Sigmoid colon (tissue), 4 donors: ENCODE measurements around the gene TSPOAP1.

Experiments
- CTCF ChIP-seq, 4 experiments: fragments of 450-650 bp in 3 of 4; fragments of 200-600 bp in 1 of 4; IDR thresholded peaks; one replicate each; pipeline ENCODE4 v1.5.1; 2016 to 2019; ENCODE audit warnings: antibody characterized with exemption in 4 of 4, mild to moderate bottlenecking in 3 of 4, moderate library complexity in 2 of 4
- EP300 ChIP-seq, 4 donors: sonication (generic); formaldehyde crosslinking; IDR thresholded peaks; one replicate each; pipeline ENCODE4 v1.6.1; 2017; ENCODE audit warnings: antibody characterized with exemption in 4 of 4
- POLR2A ChIP-seq, 2 donors: fragments of 450-650 bp; IDR thresholded peaks; one replicate each; pipeline ENCODE4 v1.6.1; 2016; ENCODE audit warnings: antibody characterized with exemption in 2 of 2, mild to moderate bottlenecking in 2 of 2, moderate library complexity in 2 of 2
- POLR2AphosphoS5 ChIP-seq, 4 donors: sonication (generic); formaldehyde crosslinking; IDR thresholded peaks; one replicate each; pipeline ENCODE4 v1.6.1; 2017; ENCODE audit warnings: antibody characterized with exemption in 4 of 4

- TF ChIP-seq CTCF (IDR thresholded peaks at IDR 0.05) (no peak), POLR2AphosphoS5 (IDR thresholded peaks at IDR 0.05) (no peak), POLR2A (IDR thresholded peaks at IDR 0.05) (no peak), EP300 (IDR thresholded peaks at IDR 0.05) (no peak)
Observed at GRCh38 chr17:58370309-58370708, 41.7 kb upstream of the TSPOAP1 start.
